ENCODE measurements around the gene MRPL1.

MRPL1 gene

GRCh38 chr4:77833126-77833724, 29.4 kb upstream of the MRPL1 start:
- DNase-seq (ENCODE audit: low read depth in 2 of 2) = no peak
- H3K4me3 ChIP-seq (replicated peaks in 1 of 2; ENCODE audit: low read depth in 2 of 2, low read length in 2 of 2) = no peak overlapping the region
- TF ChIP-seq CTCF (IDR thresholded peaks at IDR 0.05; ENCODE audit: low read depth, low read length) = no peak

- no peak overlapping the region for H3K4me3 ChIP-seq (replicated peaks in 1 of 2; ENCODE audit: low read depth in 2 of 2, low read length in 2 of 2)
- no peak for TF ChIP-seq CTCF (IDR thresholded peaks at IDR 0.05; ENCODE audit: low read depth, low read length)
- DNase-seq (ENCODE audit: low read depth in 2 of 2) = no peak
Observed at GRCh38 chr4:77834403-77834802, 28.2 kb upstream of the MRPL1 start.

- DNase-seq (ENCODE audit: low read depth in 2 of 2) = no peak
- H3K4me3 ChIP-seq (replicated peaks in 1 of 2; ENCODE audit: low read depth in 2 of 2, low read length in 2 of 2) = no peak overlapping the region
- TF ChIP-seq CTCF (IDR thresholded peaks at IDR 0.05; ENCODE audit: low read depth, low read length) = no peak
Observed at GRCh38 chr4:77843628-77844027, 19.0 kb upstream of the MRPL1 start.

GRCh38 chr4:77844363-77844762, 18.3 kb upstream of the MRPL1 start:
- no peak for TF ChIP-seq CTCF (IDR thresholded peaks at IDR 0.05; ENCODE audit: low read depth, low read length)
- no peak overlapping the region for H3K4me3 ChIP-seq (replicated peaks in 1 of 2; ENCODE audit: low read depth in 2 of 2, low read length in 2 of 2)
- DNase-seq (ENCODE audit: low read depth in 2 of 2) = no peak

- TF ChIP-seq CTCF (IDR thresholded peaks at IDR 0.05; ENCODE audit: low read depth, low read length) = no peak
- no peak overlapping the region for H3K4me3 ChIP-seq (replicated peaks in 1 of 2; ENCODE audit: low read depth in 2 of 2, low read length in 2 of 2)
- no peak for DNase-seq (ENCODE audit: low read depth in 2 of 2)
Observed at GRCh38 chr4:77845400-77845799, 17.2 kb upstream of the MRPL1 start.

GRCh38 chr4:77845929-77846328, 16.7 kb upstream of the MRPL1 start:
- DNase-seq (ENCODE audit: low read depth in 2 of 2) = no peak
- H3K4me3 ChIP-seq (replicated peaks in 1 of 2; ENCODE audit: low read depth in 2 of 2, low read length in 2 of 2) = no peak overlapping the region

More at GRCh38 chr4:77845929-77846328, 16.7 kb upstream of the MRPL1 start:
- no peak for TF ChIP-seq CTCF (IDR thresholded peaks at IDR 0.05; ENCODE audit: low read depth, low read length)

Data from cardiac fibroblast (primary cell).